ENCODE measurements around the gene RBM6.

Gene RBM6

GRCh38 chr3:49925485-49925884 lies 14.5 kb upstream of the RBM6 start:
- Histone ChIP-seq H3K4me3 (ENCODE audit: low read depth, low read length) (no peak overlapping the region), H3K27ac (ENCODE audit: low read depth, low read length) (no peak overlapping the region), H2AK5ac (ENCODE audit: low read length) (no peak overlapping the region), H2AFZ (ENCODE audit: insufficient read depth, low read length, poor library complexity) (no peak overlapping the region), H3K4me1 (ENCODE audit: control insufficient read depth in 1 of 2, insufficient read depth in 2 of 2, low read length in 2 of 2) (peaks cover 12 to 14% of the 10 kb centered on the region in 2 experiments), H3K27me3 (ENCODE audit: insufficient read depth, low read length) (no peaks in the 10 kb centered on the region), H3K4ac (ENCODE audit: low read depth, low read length) (no peak overlapping the region), H3K9ac (ENCODE audit: low read length) (no peak overlapping the region), H4K12ac (ENCODE audit: low read depth, low read length) (no peak overlapping the region), H3K79me2 (ENCODE audit: control insufficient read depth, insufficient read depth, low read length, poor library complexity) (peaks cover 2% of the 10 kb centered on the region), H2BK5ac (ENCODE audit: low read depth, low read length, poor library complexity) (no peak overlapping the region), H3K4me2 (ENCODE audit: low read length) (no peak overlapping the region), H3K36me3 (ENCODE audit: control insufficient read depth in 1 of 2, insufficient read depth in 2 of 2, low read length in 2 of 2) (no peaks in the 10 kb centered on the region), H4K91ac (ENCODE audit: low read depth, low read length) (no peak overlapping the region), H3K18ac (ENCODE audit: low read length) (no peak overlapping the region), H2BK120ac (ENCODE audit: insufficient read depth, low read length, poor library complexity) (no peak overlapping the region), H3K14ac (ENCODE audit: low read length) (no peak overlapping the region), H3K23ac (ENCODE audit: low read length) (no peak overlapping the region), H4K8ac (ENCODE audit: low read depth, low read length) (no peak overlapping the region), H3K9me3 (ENCODE audit: insufficient read depth, low read depth, low read length) (no peaks in the 10 kb centered on the region), H2BK12ac (ENCODE audit: low read length) (no peak overlapping the region), H3K79me1 (ENCODE audit: low read length) (peaks cover 5% of the 10 kb centered on the region)
- WGBS (ENCODE audit: extremely low coverage, insufficient coverage, insufficient read length): no CpG with 5 or more reads among the region's 2 CpGs
- no peak for DNase-seq

GRCh38 chr3:49926117-49926728 lies 13.7 kb upstream of the RBM6 start:
- Histone ChIP-seq H4K12ac (ENCODE audit: low read depth, low read length) (no peak overlapping the region), H2AK5ac (ENCODE audit: low read length) (no peak overlapping the region), H2BK12ac (ENCODE audit: low read length) (no peak overlapping the region), H3K36me3 (ENCODE audit: control insufficient read depth in 1 of 2, insufficient read depth in 2 of 2, low read length in 2 of 2) (no peaks in the 10 kb centered on the region), H3K18ac (ENCODE audit: low read length) (no peak overlapping the region), H3K79me1 (ENCODE audit: low read length) (peaks cover 5% of the 10 kb centered on the region), H3K79me2 (ENCODE audit: control insufficient read depth, insufficient read depth, low read length, poor library complexity) (peaks cover 2% of the 10 kb centered on the region), H3K23ac (ENCODE audit: low read length) (no peak overlapping the region), H3K4me2 (ENCODE audit: low read length) (no peak overlapping the region), H3K4ac (ENCODE audit: low read depth, low read length) (no peak overlapping the region), H2BK120ac (ENCODE audit: insufficient read depth, low read length, poor library complexity) (no peak overlapping the region), H3K27me3 (ENCODE audit: insufficient read depth, low read length) (no peaks in the 10 kb centered on the region), H3K9ac (ENCODE audit: low read length) (no peak overlapping the region), H3K4me3 (ENCODE audit: low read depth, low read length) (no peak overlapping the region), H4K91ac (ENCODE audit: low read depth, low read length) (no peak overlapping the region), H2AFZ (ENCODE audit: insufficient read depth, low read length, poor library complexity) (no peak overlapping the region), H3K27ac (ENCODE audit: low read depth, low read length) (no peak overlapping the region), H3K14ac (ENCODE audit: low read length) (no peak overlapping the region), H4K8ac (ENCODE audit: low read depth, low read length) (no peak overlapping the region), H3K9me3 (ENCODE audit: insufficient read depth, low read depth, low read length) (no peaks in the 10 kb centered on the region), H2BK5ac (ENCODE audit: low read depth, low read length, poor library complexity) (no peak overlapping the region), H3K4me1 (ENCODE audit: control insufficient read depth in 1 of 2, insufficient read depth in 2 of 2, low read length in 2 of 2) (peaks cover 12 to 14% of the 10 kb centered on the region in 2 experiments)
- DNase-seq: no peak
- no CpG with 5 or more reads among the region's 4 CpGs for WGBS (ENCODE audit: extremely low coverage, insufficient coverage, insufficient read length)

DNA sequence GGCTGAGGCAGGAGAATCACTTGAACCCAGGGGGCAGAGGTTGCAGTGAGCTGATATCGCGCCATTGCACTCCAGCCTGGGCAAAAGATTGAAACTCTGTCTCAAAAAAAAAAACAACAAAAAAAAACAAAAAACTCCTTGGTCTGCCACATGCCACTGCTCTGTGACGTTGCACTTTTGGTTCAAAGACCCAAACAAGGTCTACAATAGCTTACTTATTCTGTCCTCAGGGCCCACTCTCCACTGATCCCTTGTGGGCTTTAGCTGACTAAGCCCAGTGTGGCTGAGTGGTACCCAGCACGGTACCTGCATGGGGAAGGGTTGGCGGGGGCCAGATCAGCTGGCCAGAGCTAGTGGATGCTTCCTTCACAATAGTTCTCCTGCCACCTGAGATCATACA lies 12.2 kb upstream of the RBM6 start:
- H2BK120ac ChIP-seq (ENCODE audit: insufficient read depth, low read length, poor library complexity): peak overlapping the region; percentile 18
- no peak overlapping the region for H3K23ac ChIP-seq (ENCODE audit: low read length)
- no peaks in the 10 kb centered on the region for H3K9me3 ChIP-seq (ENCODE audit: insufficient read depth, low read depth, low read length)
- H3K18ac ChIP-seq (ENCODE audit: low read length): peak overlapping the region; percentile 59
- no peaks in the 10 kb centered on the region for H3K36me3 ChIP-seq (ENCODE audit: control insufficient read depth in 1 of 2, insufficient read depth in 2 of 2, low read length in 2 of 2)
- no peak overlapping the region for H2AK5ac ChIP-seq (ENCODE audit: low read length)
- H3K27me3 ChIP-seq (ENCODE audit: insufficient read depth, low read length): no peaks in the 10 kb centered on the region
- peak overlapping the region; percentile 43 for H3K27ac ChIP-seq (ENCODE audit: low read depth, low read length)
- DNase-seq: no peak
- no peak overlapping the region for H3K4me2 ChIP-seq (ENCODE audit: low read length)
- no peak overlapping the region for H2AFZ ChIP-seq (ENCODE audit: insufficient read depth, low read length, poor library complexity)
- no peak overlapping the region for H2BK5ac ChIP-seq (ENCODE audit: low read depth, low read length, poor library complexity)
- H3K4me3 ChIP-seq (ENCODE audit: low read depth, low read length): no peak overlapping the region
- H4K12ac ChIP-seq (ENCODE audit: low read depth, low read length): no peak overlapping the region
- peaks cover 5% of the 10 kb centered on the region for H3K79me1 ChIP-seq (ENCODE audit: low read length)
- WGBS (ENCODE audit: extremely low coverage, insufficient coverage, insufficient read length): no CpG with 5 or more reads among the region's 5 CpGs
- no peak overlapping the region for H4K8ac ChIP-seq (ENCODE audit: low read depth, low read length)
- H3K9ac ChIP-seq (ENCODE audit: low read length): no peak overlapping the region
- H4K91ac ChIP-seq (ENCODE audit: low read depth, low read length): peak overlapping the region; percentile 23
- peaks cover 12 to 14% of the 10 kb centered on the region in 2 experiments for H3K4me1 ChIP-seq (ENCODE audit: control insufficient read depth in 1 of 2, insufficient read depth in 2 of 2, low read length in 2 of 2)
- peak overlapping the region; percentile 15 for H3K14ac ChIP-seq (ENCODE audit: low read length)
- no peak overlapping the region for H3K4ac ChIP-seq (ENCODE audit: low read depth, low read length)
- H3K79me2 ChIP-seq (ENCODE audit: control insufficient read depth, insufficient read depth, low read length, poor library complexity): peaks cover 2% of the 10 kb centered on the region
- no peak overlapping the region for H2BK12ac ChIP-seq (ENCODE audit: low read length)

- H2AK5ac ChIP-seq (ENCODE audit: low read length): no peak overlapping the region
- H3K79me2 ChIP-seq (ENCODE audit: control insufficient read depth, insufficient read depth, low read length, poor library complexity): peaks cover 2% of the 10 kb centered on the region
- no peak overlapping the region for H4K8ac ChIP-seq (ENCODE audit: low read depth, low read length)
- H3K4me2 ChIP-seq (ENCODE audit: low read length): peak overlapping the region; percentile 45
- no peaks in the 10 kb centered on the region for H3K27me3 ChIP-seq (ENCODE audit: insufficient read depth, low read length)
- no peak overlapping the region for H4K91ac ChIP-seq (ENCODE audit: low read depth, low read length)
- no peak overlapping the region for H3K4me3 ChIP-seq (ENCODE audit: low read depth, low read length)
- WGBS (ENCODE audit: extremely low coverage, insufficient coverage, insufficient read length): no CpG with 5 or more reads among the region's 5 CpGs
- no peaks in the 10 kb centered on the region for H3K36me3 ChIP-seq (ENCODE audit: control insufficient read depth in 1 of 2, insufficient read depth in 2 of 2, low read length in 2 of 2)
- peaks cover 12 to 14% of the 10 kb centered on the region in 2 experiments for H3K4me1 ChIP-seq (ENCODE audit: control insufficient read depth in 1 of 2, insufficient read depth in 2 of 2, low read length in 2 of 2)
- peaks cover 5% of the 10 kb centered on the region for H3K79me1 ChIP-seq (ENCODE audit: low read length)
- no peak overlapping the region for H3K23ac ChIP-seq (ENCODE audit: low read length)
- no peak overlapping the region for H3K14ac ChIP-seq (ENCODE audit: low read length)
- H2AFZ ChIP-seq (ENCODE audit: insufficient read depth, low read length, poor library complexity): peak overlapping the region; percentile 4
- H3K27ac ChIP-seq (ENCODE audit: low read depth, low read length): peak overlapping the region; percentile 43
- H3K9ac ChIP-seq (ENCODE audit: low read length): no peak overlapping the region
- H2BK120ac ChIP-seq (ENCODE audit: insufficient read depth, low read length, poor library complexity): peak overlapping the region; percentile 18
- no peak overlapping the region for H4K12ac ChIP-seq (ENCODE audit: low read depth, low read length)
- H3K18ac ChIP-seq (ENCODE audit: low read length): no peak overlapping the region
- H2BK5ac ChIP-seq (ENCODE audit: low read depth, low read length, poor library complexity): no peak overlapping the region
- H2BK12ac ChIP-seq (ENCODE audit: low read length): no peak overlapping the region
- no peak for DNase-seq
- no peak overlapping the region for H3K4ac ChIP-seq (ENCODE audit: low read depth, low read length)
- no peaks in the 10 kb centered on the region for H3K9me3 ChIP-seq (ENCODE audit: insufficient read depth, low read depth, low read length)
These were observed 11.4 kb upstream of the RBM6 start for GRCh38 chr3:49928481-49929017.
